C4-2B (cell line): ENCODE results near the gene ZGPAT.

Experiments used
- H3K27ac ChIP-seq: fragments of 450-650 bp; 2 replicates; pipeline ENCODE4 v1.5.1; 2017
- CTCF ChIP-seq: fragments of 450-650 bp; conservative IDR thresholded peaks from 2 replicates; pipeline ENCODE4 v1.5.1; 2017; ENCODE audit warnings: mild to moderate bottlenecking
- ZFX ChIP-seq: fragments of 450-650 bp; IDR thresholded peaks from 2 replicates; pipeline ENCODE4 v1.6.1; 2017

ZGPAT gene

GRCh38 chr20:63687419-63688178 lies 20.2 kb upstream of the ZGPAT start:
- no peak for TF ChIP-seq ZFX
- no peak for TF ChIP-seq CTCF
- H3K27ac ChIP-seq: no peak overlapping the region

GRCh38 chr20:63688228-63689045 lies 19.4 kb upstream of the ZGPAT start:
- H3K27ac ChIP-seq: no peak overlapping the region
- TF ChIP-seq CTCF: no peak
- TF ChIP-seq ZFX: no peak

GRCh38 chr20:63689046-63690002 lies 18.5 kb upstream of the ZGPAT start:
- TF ChIP-seq ZFX (no peak), CTCF (no peak)
- H3K27ac ChIP-seq: no peak overlapping the region

GRCh38 chr20:63690003-63690897 lies 17.6 kb upstream of the ZGPAT start:
- H3K27ac ChIP-seq: no peak overlapping the region

GRCh38 chr20:63690898-63691710 lies 16.7 kb upstream of the ZGPAT start:
- H3K27ac ChIP-seq: no peak overlapping the region

More at GRCh38 chr20:63690003-63690897, 17.6 kb upstream of the ZGPAT start:
- TF ChIP-seq ZFX (no peak), CTCF (no peak)

More at GRCh38 chr20:63690898-63691710, 16.7 kb upstream of the ZGPAT start:
- TF ChIP-seq ZFX (no peak), CTCF (no peak)
